ENCODE measurements around the gene RPL10A. TPM values are rescaled to one million over a fixed set of nuclear protein-coding genes. Genes with fewer than 3 reads are reported as not detected.

RPL10A gene
- total and polyA plus RNA-seq, 12 donors, result 680 to 1,613 (median 1,110) TPM

DNA sequence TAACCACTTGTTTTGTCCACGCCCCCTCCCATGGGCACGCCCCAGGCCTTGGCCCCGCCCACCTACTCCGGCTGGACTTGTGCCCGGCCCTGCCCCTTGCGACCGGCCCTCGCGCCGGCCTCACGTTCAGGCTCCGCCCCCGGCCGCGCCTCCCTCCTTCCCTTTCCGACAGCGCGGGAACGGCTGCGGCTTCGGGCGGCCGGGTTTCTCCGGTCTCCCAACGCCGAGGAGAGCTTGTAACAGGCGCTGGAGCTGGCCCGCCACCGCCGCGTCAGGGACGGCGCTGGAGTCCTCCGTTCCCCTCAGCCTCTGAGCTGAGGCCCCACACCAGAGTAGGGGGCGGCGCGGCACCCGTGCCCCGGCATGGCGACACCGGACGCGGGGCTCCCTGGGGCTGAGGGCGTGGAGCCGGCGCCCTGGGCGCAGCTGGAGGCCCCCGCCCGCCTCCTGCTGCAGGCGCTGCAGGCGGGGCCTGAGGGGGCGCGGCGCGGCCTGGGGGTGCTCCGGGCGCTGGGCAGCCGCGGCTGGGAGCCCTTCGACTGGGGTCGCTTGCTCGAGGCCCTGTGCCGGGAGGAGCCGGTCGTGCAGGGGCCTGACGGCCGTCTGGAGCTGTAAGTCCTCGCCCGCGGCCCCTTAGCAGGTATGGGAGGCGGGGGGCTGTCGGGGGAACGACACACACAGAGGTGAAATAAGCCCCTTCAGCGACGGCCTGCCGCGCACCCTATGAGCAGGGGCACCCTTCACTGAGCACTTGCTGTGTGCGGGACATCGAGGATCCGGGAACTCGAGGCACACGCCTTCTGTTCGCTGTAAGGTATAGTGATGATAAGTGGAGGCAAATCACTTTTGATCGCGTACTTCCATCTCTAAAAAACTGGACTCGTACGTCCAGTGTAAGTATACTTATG, 15.8 kb upstream of the RPL10A start, which contains the start of gene FANCE:
TSS of gene FANCE (plus strand) at position 156 of the 908 bp plus-strand sequence. CDS start at position 364, 208 bp downstream.
- Histone ChIP-seq H3K4me1 (replicated peaks in 1 of 2) (peaks cover 7 to 20% of the 10 kb centered on the region in 2 donors), H3K4me3 (peak within 1 kb of the TSS in 2 of 4 donors; percentile 29 to 51), H3K27me3 (no peaks in the 10 kb centered on the region), H3K27ac (peak within 1 kb of the TSS in 2 of 5 donors; percentile 61 to 62), H3K36me3 (replicated peaks in 1 of 2) (no peaks in the 10 kb centered on the region), H3K9me3 (replicated peaks in 1 of 3) (no peaks in the 10 kb centered on the region)
- TF ChIP-seq, protein P1, sequence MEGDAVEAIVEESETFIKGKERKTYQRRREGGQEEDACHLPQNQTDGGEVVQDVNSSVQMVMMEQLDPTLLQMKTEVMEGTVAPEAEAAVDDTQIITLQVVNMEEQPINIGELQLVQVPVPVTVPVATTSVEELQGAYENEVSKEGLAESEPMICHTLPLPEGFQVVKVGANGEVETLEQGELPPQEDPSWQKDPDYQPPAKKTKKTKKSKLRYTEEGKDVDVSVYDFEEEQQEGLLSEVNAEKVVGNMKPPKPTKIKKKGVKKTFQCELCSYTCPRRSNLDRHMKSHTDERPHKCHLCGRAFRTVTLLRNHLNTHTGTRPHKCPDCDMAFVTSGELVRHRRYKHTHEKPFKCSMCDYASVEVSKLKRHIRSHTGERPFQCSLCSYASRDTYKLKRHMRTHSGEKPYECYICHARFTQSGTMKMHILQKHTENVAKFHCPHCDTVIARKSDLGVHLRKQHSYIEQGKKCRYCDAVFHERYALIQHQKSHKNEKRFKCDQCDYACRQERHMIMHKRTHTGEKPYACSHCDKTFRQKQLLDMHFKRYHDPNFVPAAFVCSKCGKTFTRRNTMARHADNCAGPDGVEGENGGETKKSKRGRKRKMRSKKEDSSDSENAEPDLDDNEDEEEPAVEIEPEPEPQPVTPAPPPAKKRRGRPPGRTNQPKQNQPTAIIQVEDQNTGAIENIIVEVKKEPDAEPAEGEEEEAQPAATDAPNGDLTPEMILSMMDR (IDR thresholded peaks at IDR 0.05), result no peak
- TF ChIP-seq POLR2A (IDR thresholded peaks at IDR 0.05), result no peak
- peak; percentile 90 to 97 (median 96) for DNase-seq
- 2 to 9% (median 4%) methylated on average over 14 to 87 of the region's 87 CpGs for WGBS, 4 donors
- intact Hi-C loops (cut with DNase I), result no loop called here

DNA sequence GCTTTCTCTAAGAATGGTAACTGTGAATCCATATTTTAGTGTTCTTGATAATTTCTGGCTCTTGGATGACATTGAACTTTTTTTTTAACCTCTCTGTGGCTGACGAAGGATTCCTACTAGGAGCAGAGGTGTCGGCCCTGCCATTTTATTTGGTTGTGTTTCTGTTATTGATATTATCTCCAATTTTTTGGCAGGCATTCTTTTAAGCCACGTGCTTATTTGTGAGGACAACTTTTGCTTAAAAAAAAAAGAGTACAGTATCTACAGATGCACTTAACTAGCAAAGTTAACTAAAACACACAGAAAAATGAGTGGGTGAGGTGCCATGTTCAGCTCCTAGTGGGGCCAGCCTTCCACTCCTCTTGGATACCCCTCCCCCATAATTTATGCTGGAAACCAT, 15.0 kb upstream of the RPL10A start:
- no peaks in the 10 kb centered on the region for H3K27me3 ChIP-seq
- H3K36me3 ChIP-seq (replicated peaks in 1 of 2), result no peaks in the 10 kb centered on the region
- H3K4me3 ChIP-seq, result peak overlapping the region in 1 of 4 donors; percentile 51
- no peak for DNase-seq
- intact Hi-C loops (cut with DNase I), result no loop called here
- H3K4me1 ChIP-seq (replicated peaks in 1 of 2), result peaks cover 7 to 20% of the 10 kb centered on the region in 2 donors
- peak overlapping the region in 1 of 5 donors; percentile 62 for H3K27ac ChIP-seq
- TF ChIP-seq POLR2A (IDR thresholded peaks at IDR 0.05), result peak in 1 of 2 donors; percentile 7
- TF ChIP-seq, protein P1 (IDR thresholded peaks at IDR 0.05), result no peak
- no peaks in the 10 kb centered on the region for H3K9me3 ChIP-seq (replicated peaks in 1 of 3)
- WGBS, 4 donors, result 6 to 15% (median 10%) methylated on average over 3 of the region's 3 CpGs

DNA sequence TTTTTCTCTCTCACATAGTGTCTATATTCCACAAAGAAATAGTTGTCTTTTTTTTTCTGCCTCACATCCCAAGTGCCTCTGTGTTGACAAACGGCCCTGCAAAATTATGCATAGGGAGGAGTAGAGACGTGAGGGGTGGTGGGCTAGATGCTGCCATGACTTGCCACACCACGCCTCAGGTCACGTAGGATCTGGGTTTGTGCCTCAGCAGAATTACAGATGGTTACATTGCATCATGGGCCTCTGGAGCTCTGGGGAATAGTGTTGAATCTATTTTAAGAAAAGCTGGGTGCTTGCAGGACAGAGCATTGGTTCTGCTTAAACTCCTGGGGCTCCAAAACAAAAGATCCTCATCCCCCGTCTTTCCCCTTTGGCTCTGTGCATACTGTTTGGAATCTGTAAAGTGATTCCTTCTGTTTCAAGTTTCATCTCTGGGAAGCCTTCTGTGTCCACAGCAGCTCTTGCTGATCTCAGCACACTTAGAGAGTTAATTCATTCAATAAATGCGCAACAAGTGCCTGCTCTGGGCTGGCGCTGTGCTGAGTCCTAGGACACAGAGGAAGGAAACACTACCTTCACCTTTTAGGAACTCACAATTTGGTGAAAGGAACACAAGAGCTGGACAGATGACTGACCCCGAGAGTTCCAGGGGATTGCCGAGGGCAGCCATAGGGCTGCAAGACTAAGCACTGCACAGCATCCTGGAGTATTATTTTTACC, 13.7 kb upstream of the RPL10A start:
- WGBS, 4 donors, result 85 to 90% (median 89%) methylated on average over 9 of the region's 9 CpGs
- TF ChIP-seq POLR2A (IDR thresholded peaks at IDR 0.05), result no peak
- TF ChIP-seq, protein P1 (IDR thresholded peaks at IDR 0.05), result no peak
- no peak overlapping the region for H3K4me3 ChIP-seq
- DNase-seq, result no peak
- no peaks in the 10 kb centered on the region for H3K36me3 ChIP-seq (replicated peaks in 1 of 2)
- intact Hi-C loops (cut with DNase I), result no loop called here
- H3K27me3 ChIP-seq, result no peaks in the 10 kb centered on the region
- H3K4me1 ChIP-seq (replicated peaks in 1 of 2), result peaks cover 4 to 20% of the 10 kb centered on the region in 2 donors
- no peak overlapping the region for H3K27ac ChIP-seq
- no peaks in the 10 kb centered on the region for H3K9me3 ChIP-seq (replicated peaks in 1 of 3)

DNA sequence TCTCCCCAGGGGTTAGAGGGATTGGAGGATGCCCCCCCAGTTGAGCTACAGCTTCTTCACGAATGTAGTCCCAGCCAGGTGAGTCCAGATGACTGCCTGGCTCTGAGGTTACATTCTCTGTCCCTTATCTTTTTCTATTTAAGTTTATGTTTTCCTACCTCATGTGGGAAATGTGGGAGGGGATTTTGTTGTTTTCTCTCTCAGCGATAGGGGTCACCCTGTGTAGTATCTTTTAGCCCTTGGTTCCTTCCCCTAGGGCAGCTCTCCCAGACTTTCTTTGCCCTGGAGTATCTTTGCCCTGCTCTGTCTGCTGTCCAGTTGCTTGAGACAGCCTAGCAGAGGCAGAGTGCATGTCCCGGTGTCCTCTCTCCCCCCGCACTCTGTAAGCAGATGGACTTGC, 10.3 kb upstream of the RPL10A start:
- WGBS, 4 donors, result 81 to 91% (median 89%) methylated on average over 4 of the region's 4 CpGs
- H3K4me3 ChIP-seq, result no peak overlapping the region
- no peaks in the 10 kb centered on the region for H3K36me3 ChIP-seq (replicated peaks in 1 of 2)
- H3K27me3 ChIP-seq, result no peaks in the 10 kb centered on the region
- H3K27ac ChIP-seq, result no peak overlapping the region
- H3K4me1 ChIP-seq (replicated peaks in 1 of 2), result peaks cover 0 to 10% of the 10 kb centered on the region in 2 donors
- TF ChIP-seq, protein P1 (IDR thresholded peaks at IDR 0.05), result no peak
- TF ChIP-seq POLR2A (IDR thresholded peaks at IDR 0.05), result no peak
- H3K9me3 ChIP-seq (replicated peaks in 1 of 3), result no peaks in the 10 kb centered on the region
- DNase-seq, result no peak
- intact Hi-C loops (cut with DNase I), result no loop called here
